HepG2 (cell line): ENCODE measurements around the gene ACTN2. TPM values are rescaled to one million over a fixed set of nuclear protein-coding genes. Genes with fewer than 3 reads are reported as not detected.

Source experiments
- ATAC-seq: fragments of 200-7000 bp; cut with Tn5 transposase; 3 replicates; pipeline ENCODE4 v1.9.1; 2020; ENCODE audit warnings: mild to moderate bottlenecking, moderate library complexity
- BruUV-seq: library from RNA; stranded (reverse); fragments of 400-500 nt; replicated peaks from 2 replicates; lab custom pipeline; 2021; lab: Mats Ljungman, UMichigan
- CTCF ChIA-PET: fragments of 300-600 bp; formaldehyde crosslinking; extraction: SDS; loops from one replicate; lab custom pipeline; 2021; ENCODE audit warnings: low total read pairs, inconsistent platforms, low intra/inter-chr PET ratio; lab: Yijun Ruan, JAX
- POLR2A ChIA-PET: fragments of 350-600 bp; sonication (Branson Sonifier 250); formaldehyde crosslinking; loops from one replicate; lab custom pipeline; 2020; ENCODE audit warnings: antibody characterized with exemption, inconsistent platforms; lab: Yijun Ruan, JAX
- DNase-seq: peaks from one replicate; pipeline ENCODE4 v3.0.0-alpha.2; 2015; ENCODE audit warnings: low spot score
- FAIRE-seq: peaks from 3 replicates; lab custom pipeline; 2011; peaks lifted over from hg19 to GRCh38; lab: Jason Lieb, UNC
- H2AFZ ChIP-seq: one replicate; pipeline ENCODE4 v1.6.1; 2011; ENCODE audit warnings: low read length, inconsistent platforms
- H3K27ac ChIP-seq: fragments of 300-600 bp; 3 replicates; pipeline ENCODE4 v1.8.0; 2011; ENCODE audit warnings: mixed run types, mild to moderate bottlenecking, mixed read lengths, low read length, inconsistent platforms; ENCODE audit not compliant: insufficient read depth; ENCODE audit errors: extremely low read length
- H3K27me3 ChIP-seq, 2 experiments: fragments of 200-600 bp in 1 of 2; 2 replicates in 1 of 2; 3 replicates in 1 of 2; pipeline versions ENCODE4 v1.6.0 to v1.8.0; 2011; ENCODE audit warnings: low read length in 2 of 2, mild to moderate bottlenecking in 2 of 2, moderate library complexity in 2 of 2, inconsistent platforms in 1 of 2; ENCODE audit not compliant: insufficient read depth in 2 of 2, control insufficient read depth in 1 of 2
- H3K36me3 ChIP-seq, 2 experiments: fragments of 200-600 bp in 1 of 2; replicated peaks in 1 of 2; 2 replicates in 1 of 2; 3 replicates in 1 of 2; pipeline versions ENCODE4 v1.5.1 to v1.8.0; 2011; ENCODE audit warnings: low read length in 2 of 2, inconsistent platforms in 1 of 2; ENCODE audit not compliant: insufficient read depth in 2 of 2, control insufficient read depth in 1 of 2
- H3K4me1 ChIP-seq: 2 replicates; pipeline ENCODE4 v1.5.1; 2012; ENCODE audit warnings: low read length, inconsistent platforms; ENCODE audit not compliant: insufficient read depth
- H3K4me2 ChIP-seq: 2 replicates; pipeline ENCODE4 v1.6.0; 2011; ENCODE audit warnings: low read depth, low read length, inconsistent platforms
- H3K4me3 ChIP-seq, 3 experiments: fragments of 200-600 bp in 1 of 3; sonication (generic), shearing (Covaris generic) in 1 of 3; replicated peaks in 1 of 3; 2 replicates each; pipeline ENCODE4 v1.5.1; 2011 to 2016; ENCODE audit warnings: low read length in 3 of 3, inconsistent platforms in 2 of 3, low read depth in 2 of 3, mild to moderate bottlenecking in 2 of 3, control low read depth in 1 of 3, mixed read lengths in 1 of 3; ENCODE audit not compliant: insufficient read depth in 1 of 3
- H3K79me2 ChIP-seq: one replicate; pipeline ENCODE4 v1.6.1; 2011; ENCODE audit warnings: low read length, inconsistent platforms; ENCODE audit not compliant: insufficient read depth
- H3K9ac ChIP-seq: 2 replicates; pipeline ENCODE4 v1.6.0; 2011; ENCODE audit warnings: mild to moderate bottlenecking, low read depth, low read length, inconsistent platforms; ENCODE audit not compliant: insufficient read depth
- H3K9me3 ChIP-seq: 2 replicates; pipeline ENCODE4 v1.5.1; 2012; ENCODE audit warnings: mild to moderate bottlenecking, low read length
- H4K20me1 ChIP-seq: 2 replicates; pipeline ENCODE4 v1.6.0; 2011; ENCODE audit warnings: inconsistent platforms, mild to moderate bottlenecking, low read length, moderate library complexity; ENCODE audit not compliant: insufficient read depth
- HNF1A ChIP-seq, 2 experiments: sonication (generic) in 1 of 2; formaldehyde crosslinking in 1 of 2; IDR thresholded peaks; 2 replicates each; pipeline versions ENCODE4 v1.4.0 to v1.6.1; 2016 to 2020; ENCODE audit warnings: borderline replicate concordance in 1 of 2, low read depth in 1 of 2, mild to moderate bottlenecking in 1 of 2, missing genetic modification reagents in 1 of 2
- NR2F6 ChIP-seq, 2 experiments: IDR thresholded peaks; 2 replicates each; pipeline ENCODE4 v1.6.1; 2016; ENCODE audit warnings: antibody characterized with exemption in 1 of 2, mild to moderate bottlenecking in 1 of 2
- TBP ChIP-seq: sonication (generic); formaldehyde crosslinking; IDR thresholded peaks from 2 replicates; pipeline ENCODE4 v1.5.0; 2020; ENCODE audit warnings: missing genetic modification reagents
- ZNF275 ChIP-seq: sonication (generic); formaldehyde crosslinking; IDR thresholded peaks from 2 replicates; pipeline ENCODE4 v1.8.0; 2022; ENCODE audit warnings: missing genetic modification reagents, mild to moderate bottlenecking, inconsistent platforms, borderline replicate concordance
- ZNF577 ChIP-seq: sonication (generic); formaldehyde crosslinking; IDR thresholded peaks from 2 replicates; pipeline ENCODE4 v1.4.0; 2020; ENCODE audit warnings: mild to moderate bottlenecking, low read depth, missing genetic modification reagents, borderline replicate concordance
- ZNF639 ChIP-seq: conservative IDR thresholded peaks from 2 replicates; pipeline ENCODE4 v1.6.1; 2018; ENCODE audit warnings: missing genetic modification reagents
- ZNF879 ChIP-seq: sonication (generic); formaldehyde crosslinking; IDR thresholded peaks from 2 replicates; pipeline ENCODE4 v1.8.1; 2023; ENCODE audit warnings: missing genetic modification reagents
- WGBS: methylation state at CpG from one replicate; pipeline ENCODE4 v1.1.6; 2017; ENCODE audit warnings: low lambda C conversion rate; 5-methylcytosine and 5-hydroxymethylcytosine counted together
- in situ Hi-C: cut with HindIII; loops from 2 replicates; pipeline ENCODE4 v1.10.0; 2017; ENCODE audit warnings: low pct_unique_long_range_greater_than_20kb; ENCODE audit not compliant: extremely low pct_ligation_motif_present
- intact Hi-C: fragments of 100-400 bp; cut with micrococcal nuclease; formaldehyde crosslinking; loops from one replicate; pipeline ENCODE4 v1.10.0; 2022; ENCODE audit not compliant: unreplicated experiment
- polyA plus RNA-seq, 8 experiments: library from polyadenylated mRNA; depleted of rRNA in 3 of 8; stranded (reverse) in 7 of 8; unstranded in 1 of 8; fragments of >200 nt; fragmentation: Illumina TruSeq in 4 of 8; extraction: Trizol in 4 of 8; gene quantifications; 2 replicates each; pipeline versions ENCODE4 v1.2.1 to v1.2.3, GENCODE V29; 2011 to 2016; ENCODE audit warnings: low read depth in 4 of 8, missing spikeins in 1 of 8, mixed read lengths in 1 of 8; ENCODE audit not compliant: insufficient read depth in 1 of 8
- total RNA-seq, 5 experiments: library from RNA; depleted of rRNA; stranded (reverse); fragments of >200 nt; fragmentation: Illumina TruSeq; extraction: Trizol; gene quantifications; 2 replicates each; pipeline ENCODE4 v1.2.3, GENCODE V29; 2016; ENCODE audit warnings: low read depth in 1 of 5

The ACTN2 gene
- total and polyA plus RNA-seq, 2 of the 13 experiments (the other 11 are each of a cell fraction or from before 2014, with no cell fraction given) = 0.04 to 0.13 TPM

GRCh38 chr1:236686815-236687160 is 489 bp downstream of the ACTN2 start:
- no TSS peak for BruUV-seq
- CTCF ChIA-PET = no interaction called here
- H3K4me3 ChIP-seq = no peak overlapping the region

GRCh38 chr1:236687273-236687672 is 974 bp downstream of the ACTN2 start:
- no peaks in the 10 kb centered on the region for H3K79me2 ChIP-seq
- POLR2A ChIA-PET = no interaction called here
- CTCF ChIA-PET = no interaction called here
- no peaks in the 10 kb centered on the region for H3K4me1 ChIP-seq
- no peak overlapping the region for H3K27ac ChIP-seq
- H3K9ac ChIP-seq = no peak overlapping the region
- FAIRE-seq (no peak), ATAC-seq (no peak), DNase-seq (no peak)
- no peak overlapping the region for H2AFZ ChIP-seq
- H3K27me3 ChIP-seq = peaks cover 0 to 20% of the 10 kb centered on the region in 2 experiments; a peak in 2 of 5 replicates
- H4K20me1 ChIP-seq = no peaks in the 10 kb centered on the region
- no TSS peak for BruUV-seq
- no peak overlapping the region for H3K4me3 ChIP-seq
- no peaks in the 10 kb centered on the region for H3K9me3 ChIP-seq
- intact Hi-C loops = no loop called here
- H3K36me3 ChIP-seq = no peaks in the 10 kb centered on the region
- H3K4me2 ChIP-seq = no peak overlapping the region
- 37% methylated on average over 8 of the region's 8 CpGs for WGBS
- in situ Hi-C loops = no loop called here
- no peak for TF ChIP-seq HNF1A (IDR thresholded peaks at IDR 0.05; ENCODE audit: low read depth)
- TF ChIP-seq HNF1A (CRISPR knock-in tag; IDR thresholded peaks at IDR 0.05; ENCODE audit: borderline replicate concordance) = no peak
- no peak for TF ChIP-seq ZNF577 (CRISPR knock-in tag)
- TF ChIP-seq ZNF879 = no peak
- TF ChIP-seq TBP (CRISPR knock-in tag) = no peak
- no peak for TF ChIP-seq NR2F6 (IDR thresholded peaks at IDR 0.05)
- TF ChIP-seq NR2F6 (CRISPR knock-in tag; IDR thresholded peaks at IDR 0.05) = no peak

More at GRCh38 chr1:236686815-236687160, 489 bp downstream of the ACTN2 start:
- no peak for TF ChIP-seq ZNF639
- TF ChIP-seq ZNF275 (CRISPR knock-in tag) = no peak
- in situ Hi-C loops (no loop called here), intact Hi-C loops (no loop called here)
- no peak overlapping the region for H3K4me2 ChIP-seq
- FAIRE-seq (no peak), DNase-seq (no peak), ATAC-seq (no peak)
- H3K27ac ChIP-seq = no peak overlapping the region
- H3K36me3 ChIP-seq = no peaks in the 10 kb centered on the region
- peaks cover 0 to 19% of the 10 kb centered on the region in 2 experiments; a peak in 2 of 5 replicates for H3K27me3 ChIP-seq
- no peaks in the 10 kb centered on the region for H4K20me1 ChIP-seq
- H3K79me2 ChIP-seq = no peaks in the 10 kb centered on the region
- no peaks in the 10 kb centered on the region for H3K9me3 ChIP-seq
- H2AFZ ChIP-seq = no peak overlapping the region
- H3K9ac ChIP-seq = no peak overlapping the region
- POLR2A ChIA-PET = no interaction called here
- no peaks in the 10 kb centered on the region for H3K4me1 ChIP-seq
- 0% methylated on average over 2 of the region's 31 CpGs for WGBS
